Measurements from ENCODE around the gene SLX9.

SLX9 gene

DNA sequence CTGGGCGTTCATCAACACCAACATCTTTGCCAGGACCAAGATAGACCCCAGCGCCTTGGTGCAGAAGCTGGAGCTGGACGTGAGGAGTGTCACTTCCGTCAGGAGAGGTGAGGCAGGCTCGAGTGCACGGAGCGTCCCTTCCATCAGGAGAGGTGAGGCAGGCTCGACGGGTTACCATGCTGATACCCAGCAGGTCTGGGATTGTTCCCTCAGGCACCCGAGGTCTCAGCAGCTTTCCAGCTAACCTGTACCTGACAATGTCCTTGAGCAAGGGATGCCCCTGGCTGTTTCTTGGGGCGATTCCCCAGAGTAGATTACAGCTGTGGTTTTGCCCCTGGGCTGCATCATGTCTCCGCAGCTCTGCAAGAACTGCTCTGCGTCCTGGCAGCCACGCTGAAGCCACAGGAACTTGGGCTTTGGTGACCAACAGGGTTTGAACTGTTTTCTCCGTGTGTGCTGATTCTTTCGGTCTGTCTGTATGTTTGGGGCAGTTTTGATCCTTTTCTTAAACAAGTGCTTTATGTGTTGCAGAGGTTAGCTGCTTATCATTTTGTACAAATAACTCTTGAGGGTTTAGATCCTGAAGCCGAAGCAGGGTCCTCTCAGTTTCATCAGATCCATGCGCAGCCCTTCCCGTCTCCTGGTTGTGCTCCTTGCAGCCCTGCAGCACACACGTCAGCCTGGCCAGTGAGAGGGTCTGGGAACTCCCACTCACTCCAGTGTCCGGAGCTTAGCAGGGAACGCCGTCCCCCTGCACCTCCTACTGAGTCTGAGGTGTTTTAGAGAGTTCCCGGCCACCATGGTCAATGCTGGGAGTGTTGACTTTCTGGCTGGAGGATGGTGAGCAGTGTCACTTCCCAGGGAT, 4.1 kb downstream of the SLX9 start:
- DNase-seq (ENCODE audit: insufficient read length, low spot score) (no peak), FAIRE-seq (no peak)

DNA sequence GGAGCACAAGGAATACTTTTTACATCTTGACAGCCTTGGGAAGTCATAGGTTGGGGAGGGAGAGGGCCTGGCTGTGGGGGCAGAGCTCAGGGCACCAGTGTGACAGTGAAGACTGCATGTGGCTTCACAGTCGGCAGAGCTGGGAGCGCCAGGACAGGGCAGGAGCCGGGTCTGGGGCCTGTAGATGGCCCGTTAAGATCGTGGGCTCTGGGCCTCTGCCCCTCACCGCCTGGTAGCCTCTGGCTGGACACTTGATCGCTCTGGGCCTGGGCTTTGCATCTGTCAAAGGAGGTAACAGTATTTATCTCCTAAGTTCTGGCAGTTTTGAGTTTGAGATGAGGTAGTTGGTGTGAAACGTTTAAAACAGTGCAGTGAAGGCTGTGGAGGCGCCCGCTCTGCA, 4.8 kb downstream of the SLX9 start:
- DNase-seq (ENCODE audit: insufficient read length, low spot score) (no peak), FAIRE-seq (no peak)

DNA sequence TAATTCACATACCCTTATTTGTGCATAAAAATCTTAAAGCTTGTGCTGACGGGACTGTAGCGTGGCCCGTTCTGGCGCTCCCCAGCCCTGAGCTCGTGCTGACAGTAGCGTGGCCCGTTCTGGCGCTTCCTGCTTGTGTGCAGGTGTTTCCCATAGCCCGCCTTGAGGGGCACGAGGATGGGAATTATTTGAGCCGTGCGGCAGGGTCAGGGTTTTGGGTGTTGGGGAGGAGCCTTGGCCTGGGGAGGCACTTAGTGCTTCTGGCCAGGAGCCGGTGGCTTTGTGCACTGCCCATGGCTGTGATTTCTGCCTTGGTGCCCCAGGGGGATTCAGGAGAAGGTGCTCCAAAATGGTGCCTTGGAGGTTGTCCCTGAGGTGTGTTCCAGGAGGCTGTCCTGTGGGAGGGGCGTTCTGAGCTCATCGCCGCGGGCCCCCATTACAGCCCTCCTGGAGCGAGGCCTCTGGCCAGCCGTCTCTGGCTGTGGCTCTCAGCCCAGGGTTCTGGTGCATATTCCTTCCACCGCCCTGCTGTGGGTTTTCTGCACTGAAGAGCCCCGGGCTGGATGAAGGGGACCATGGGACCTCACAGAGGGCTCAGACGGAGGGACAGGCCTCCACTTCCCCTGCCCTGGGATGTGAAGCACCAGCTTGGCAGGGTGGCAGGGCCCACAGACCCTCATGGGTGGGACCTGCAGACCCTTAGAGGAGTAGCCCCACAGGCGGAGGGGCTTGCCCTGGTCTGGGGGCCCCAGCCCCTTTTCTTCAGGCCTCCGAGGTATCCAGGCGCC, 6.6 kb downstream of the SLX9 start:
- DNase-seq (ENCODE audit: insufficient read length, low spot score) (no peak), FAIRE-seq (no peak)

DNA sequence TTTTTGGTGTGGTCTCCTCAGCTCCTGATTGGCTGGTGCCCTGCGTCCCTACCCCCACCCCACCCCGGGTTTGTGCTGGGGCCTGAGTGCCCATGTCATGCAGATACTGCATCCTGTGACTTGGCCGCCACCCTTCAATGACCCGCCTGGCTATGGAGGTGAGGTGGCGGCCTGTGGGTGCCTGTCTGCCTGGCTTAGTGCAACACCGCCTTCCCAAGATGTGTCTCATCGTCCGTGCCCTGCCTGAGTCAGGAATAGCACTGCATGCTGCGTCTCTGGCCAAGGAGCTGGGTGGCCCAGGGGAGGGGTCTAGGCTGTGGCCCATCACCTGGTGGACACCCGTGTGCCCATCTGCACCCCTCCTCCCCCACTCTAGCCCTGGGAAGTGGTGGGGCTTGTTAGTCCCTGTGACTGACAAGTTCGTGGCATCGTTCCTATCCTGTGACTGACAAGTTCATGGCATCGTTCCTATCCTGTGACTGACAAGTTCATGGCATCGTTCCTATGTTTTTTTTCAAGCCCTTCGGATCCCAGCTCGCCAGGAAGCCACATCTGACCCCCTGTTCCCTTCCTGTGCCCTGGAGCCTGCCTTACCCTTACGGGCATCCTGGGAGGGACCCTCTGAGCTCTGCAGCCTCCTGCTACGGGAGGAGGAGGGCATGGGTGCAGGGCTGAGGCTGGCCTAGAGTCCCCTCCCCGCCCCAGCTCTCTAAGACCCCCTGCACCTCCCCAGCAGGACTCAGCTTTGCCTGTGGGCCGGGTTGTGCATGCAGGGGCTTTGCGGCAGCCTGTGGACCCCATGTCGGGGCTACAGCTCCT, 7.5 kb downstream of the SLX9 start:
- no peak for DNase-seq (ENCODE audit: insufficient read length, low spot score)
- FAIRE-seq = no peak

DNA sequence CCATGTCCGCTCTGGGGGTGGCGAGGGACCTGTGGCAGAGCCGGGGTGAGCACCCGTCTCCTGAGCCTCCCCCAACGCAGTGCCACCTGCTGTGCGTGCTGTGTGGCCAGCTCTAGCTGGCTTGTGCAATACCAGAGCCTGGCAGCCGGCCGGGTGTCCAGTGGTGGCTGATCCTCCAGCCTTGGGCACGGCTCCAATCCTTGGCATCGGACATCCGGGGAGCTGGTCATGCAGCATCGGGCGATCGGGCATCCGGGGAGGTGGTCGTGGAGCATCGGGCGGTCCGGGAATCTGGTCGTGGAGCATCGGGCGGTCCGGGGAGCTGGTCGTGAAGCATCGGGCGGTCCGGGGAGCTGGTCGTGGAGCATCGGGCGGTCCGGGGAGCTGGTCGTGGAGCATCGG, 8.1 kb downstream of the SLX9 start:
- DNase-seq (ENCODE audit: insufficient read length, low spot score) (no peak), FAIRE-seq (no peak)

DNA sequence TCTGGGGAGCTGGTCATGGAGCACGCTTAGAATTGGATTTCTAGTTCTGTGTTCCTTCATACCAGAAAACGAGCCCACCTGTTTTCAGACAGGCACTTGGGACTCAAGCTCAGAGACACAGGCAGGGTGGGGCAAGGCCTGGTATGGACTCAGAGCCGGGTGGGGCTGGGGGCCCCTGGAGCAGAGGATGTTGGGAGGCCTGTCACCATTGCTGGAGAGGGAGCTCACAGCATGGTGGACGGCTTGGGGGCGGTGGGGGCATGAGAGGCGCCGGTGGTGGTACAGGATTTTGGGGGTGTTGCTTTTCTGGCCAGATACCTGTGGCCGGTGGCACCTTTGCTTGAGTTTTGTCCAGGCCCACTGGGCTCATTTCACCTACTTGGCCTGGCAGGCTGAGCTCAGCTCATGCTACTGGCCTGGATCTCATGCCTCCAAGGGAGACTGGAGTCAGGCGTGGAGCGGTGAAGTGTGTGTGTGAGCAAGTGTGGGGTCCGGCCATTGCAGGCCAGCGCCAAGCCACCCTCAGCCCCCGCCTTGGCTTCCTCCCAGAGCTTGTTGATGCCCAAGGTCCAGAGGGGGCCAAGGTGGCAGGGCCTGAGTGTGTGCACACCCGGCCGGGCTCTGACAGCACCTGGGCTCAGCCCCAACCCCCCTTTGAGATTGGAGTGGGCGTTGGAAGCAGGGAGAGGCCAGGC, 8.7 kb downstream of the SLX9 start:
- DNase-seq (ENCODE audit: insufficient read length, low spot score) = no peak
- no peak for FAIRE-seq

DNA sequence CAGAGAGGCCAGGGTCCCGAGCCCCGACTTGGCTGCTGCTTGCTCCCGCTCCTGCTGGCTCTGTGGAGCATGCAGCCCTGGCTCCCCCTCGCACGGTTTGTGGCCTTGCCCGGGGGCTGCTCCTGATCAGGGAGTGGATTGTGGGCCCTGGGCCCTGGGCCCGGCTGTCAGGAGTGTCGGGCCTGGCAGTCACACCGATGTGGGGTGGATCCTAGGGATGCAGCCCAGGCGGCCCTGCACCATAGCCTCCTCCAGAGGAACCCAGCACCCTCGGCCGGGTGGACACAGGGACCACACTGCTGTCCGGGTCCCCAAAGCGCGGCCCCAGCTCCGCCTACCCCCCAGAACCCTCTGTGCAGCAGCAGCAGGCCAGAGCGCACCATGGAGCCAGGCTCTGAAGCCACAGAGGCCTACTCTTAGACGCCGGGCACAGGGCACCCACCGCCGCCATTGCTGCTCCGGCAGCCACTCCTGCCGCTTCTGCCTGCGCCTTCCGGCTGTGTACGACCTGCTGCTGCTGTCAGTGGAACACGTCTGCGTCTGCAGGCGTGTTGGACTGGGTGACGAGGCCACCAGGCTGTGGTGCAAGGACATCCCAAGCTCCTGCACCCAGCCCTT, 9.4 kb downstream of the SLX9 start:
- DNase-seq (ENCODE audit: insufficient read length, low spot score) (no peak), FAIRE-seq (no peak)

DNA sequence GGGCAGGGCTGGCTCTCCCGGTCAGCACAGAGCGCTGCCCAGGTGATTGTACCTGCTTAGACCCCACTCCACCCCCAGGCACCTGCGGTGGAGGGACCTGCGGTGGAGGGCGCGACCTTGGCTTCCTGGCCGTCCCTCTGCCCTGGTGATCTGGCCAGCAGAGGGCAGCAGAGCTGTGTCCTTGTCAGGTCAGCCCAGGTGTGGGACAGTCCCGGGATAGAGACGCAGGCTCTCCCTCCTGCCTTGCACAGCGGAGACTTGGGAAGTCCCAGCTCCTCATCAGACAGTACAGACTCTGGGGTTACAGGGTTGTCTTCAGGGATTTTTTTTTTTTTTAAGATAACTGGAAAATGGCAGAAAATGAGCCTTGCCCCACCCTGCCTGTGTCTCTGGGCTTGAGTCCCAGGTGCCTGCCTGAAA, 10.0 kb downstream of the SLX9 start:
- peak; percentile 94 for FAIRE-seq
- peak; percentile 95 for DNase-seq (ENCODE audit: insufficient read length, low spot score)

DNA sequence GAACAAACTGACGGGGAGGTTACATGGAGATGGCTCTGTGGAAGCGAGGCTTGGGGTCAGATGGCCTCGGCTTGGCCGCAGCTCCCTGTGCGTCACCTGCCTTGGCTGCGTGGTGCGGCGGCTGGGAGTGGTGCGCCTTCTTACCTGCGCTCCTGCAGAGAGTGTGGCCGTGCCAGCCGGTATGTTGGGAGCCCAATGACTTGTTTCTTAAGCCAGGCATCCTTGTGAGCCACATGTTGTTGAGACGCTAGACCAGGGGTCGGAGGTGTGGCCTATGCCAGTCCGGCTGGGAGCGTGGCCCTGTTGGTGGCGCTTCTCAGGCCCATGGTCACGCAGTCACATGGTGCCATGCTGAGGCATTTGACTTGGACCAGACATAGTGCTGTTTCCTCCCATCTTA, 10.5 kb downstream of the SLX9 start:
- DNase-seq (ENCODE audit: insufficient read length, low spot score) (no peak), FAIRE-seq (no peak)

DNA sequence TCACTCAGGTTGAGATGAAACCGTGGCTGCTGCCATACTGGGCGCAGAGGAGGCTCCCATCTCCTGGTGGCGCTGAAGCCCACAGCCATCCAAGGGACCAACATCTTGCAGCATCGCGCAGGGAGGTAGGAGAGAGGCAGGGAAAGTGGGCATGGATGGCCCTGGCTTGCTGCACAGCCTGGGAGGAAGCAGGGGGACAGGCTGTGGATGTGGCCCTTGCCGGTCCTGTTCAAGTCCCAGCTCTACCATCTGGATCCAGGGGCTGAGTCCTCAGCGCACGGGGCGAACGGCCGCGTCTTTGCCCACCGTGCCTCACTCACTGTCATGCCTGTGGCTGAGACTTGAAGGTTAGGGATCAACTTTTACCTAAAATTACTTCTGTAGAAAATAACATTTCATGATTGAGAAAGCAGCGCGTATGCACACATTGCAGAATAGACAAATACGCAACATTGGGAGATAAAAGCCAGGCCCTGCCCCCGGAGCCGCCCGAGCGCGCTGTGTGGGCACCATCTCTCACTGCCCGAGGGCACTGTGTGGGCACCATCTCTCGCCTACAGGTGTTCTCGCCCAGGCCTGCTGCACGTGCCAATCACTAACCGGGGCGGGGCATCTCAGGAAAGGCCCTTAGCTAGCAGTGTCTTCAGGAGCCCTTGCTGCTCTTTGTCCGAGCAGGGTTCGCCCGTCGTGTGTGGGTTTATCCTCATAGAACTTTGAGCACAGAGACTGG, 11.5 kb downstream of the SLX9 start:
- no peak for FAIRE-seq
- no peak for DNase-seq (ENCODE audit: insufficient read length, low spot score)

DNA sequence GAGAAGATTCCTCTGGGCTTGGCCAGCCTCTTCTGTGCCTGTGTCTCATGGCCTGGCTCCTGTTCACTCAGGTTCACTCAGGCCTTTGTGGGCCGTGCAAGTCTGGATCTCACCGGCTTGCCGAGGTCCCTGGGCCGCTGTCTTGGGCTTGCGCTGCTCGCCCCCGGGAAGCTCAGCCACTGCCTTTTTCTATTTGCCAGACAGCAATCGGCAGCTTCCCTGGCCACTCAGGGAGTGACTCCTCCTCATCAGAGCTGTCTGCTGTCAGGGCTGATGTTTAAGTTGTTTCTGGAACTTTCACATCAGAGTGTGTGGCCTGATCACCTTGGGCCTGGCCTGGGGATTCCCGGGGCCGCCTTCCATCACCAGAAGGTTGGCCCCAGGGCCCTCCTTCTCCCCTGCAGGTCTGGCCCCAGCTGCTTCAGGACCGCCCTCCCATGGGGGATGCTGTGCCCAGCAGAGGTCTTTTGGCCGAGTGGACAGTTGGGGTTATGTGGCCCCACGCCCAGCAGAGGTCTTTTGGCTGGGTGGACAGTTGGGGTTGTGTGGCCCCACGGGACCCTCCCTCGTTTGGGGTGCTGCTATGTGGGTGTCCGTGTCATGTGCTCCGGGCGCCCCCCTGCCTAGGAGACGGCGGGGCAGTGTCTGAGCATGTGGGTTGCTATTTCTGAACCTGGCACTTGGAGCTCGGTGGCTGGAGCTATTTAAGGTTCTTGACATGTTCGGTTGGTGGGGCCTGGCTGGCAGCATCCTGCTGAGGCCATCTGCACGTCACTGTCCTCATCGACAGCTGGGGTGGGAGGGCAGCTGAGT, 12.5 kb downstream of the SLX9 start:
- FAIRE-seq (no peak), DNase-seq (ENCODE audit: insufficient read length, low spot score) (no peak)

DNA sequence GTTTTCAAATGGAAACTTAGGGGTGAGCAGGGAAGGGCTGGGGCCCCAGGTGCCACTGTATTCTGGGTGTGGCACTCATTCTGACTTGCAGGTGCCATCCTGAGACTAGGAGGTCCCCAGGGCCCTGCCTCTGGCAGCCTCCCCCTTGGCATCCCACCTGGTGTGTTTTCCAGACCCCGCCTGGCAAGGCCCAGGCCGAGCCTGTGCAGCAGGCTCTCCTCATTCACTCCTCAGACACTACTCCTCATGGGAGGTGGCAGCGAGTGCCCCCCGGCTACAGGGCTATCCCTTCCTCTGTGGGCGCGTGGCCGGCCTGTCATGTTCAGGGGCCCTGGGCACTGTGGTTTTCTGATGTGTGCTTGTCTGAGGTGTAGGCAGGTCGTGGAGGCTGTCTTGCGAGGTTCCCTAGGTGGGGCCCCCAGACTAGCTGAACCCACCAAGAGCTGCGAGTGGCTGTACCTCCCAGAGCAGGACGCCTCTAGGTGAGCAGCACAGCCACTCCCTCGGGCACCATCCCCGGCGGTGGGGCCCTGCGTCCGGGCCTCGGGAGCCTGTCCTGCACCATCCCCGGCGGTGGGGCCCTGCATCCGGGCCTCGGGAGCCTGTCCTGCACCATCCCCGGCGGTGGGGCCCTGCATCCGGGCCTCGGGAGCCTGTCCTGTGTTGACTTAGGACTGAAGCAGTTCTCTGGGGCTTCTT, 13.2 kb downstream of the SLX9 start:
- FAIRE-seq (no peak), DNase-seq (ENCODE audit: insufficient read length, low spot score) (no peak)

DNA sequence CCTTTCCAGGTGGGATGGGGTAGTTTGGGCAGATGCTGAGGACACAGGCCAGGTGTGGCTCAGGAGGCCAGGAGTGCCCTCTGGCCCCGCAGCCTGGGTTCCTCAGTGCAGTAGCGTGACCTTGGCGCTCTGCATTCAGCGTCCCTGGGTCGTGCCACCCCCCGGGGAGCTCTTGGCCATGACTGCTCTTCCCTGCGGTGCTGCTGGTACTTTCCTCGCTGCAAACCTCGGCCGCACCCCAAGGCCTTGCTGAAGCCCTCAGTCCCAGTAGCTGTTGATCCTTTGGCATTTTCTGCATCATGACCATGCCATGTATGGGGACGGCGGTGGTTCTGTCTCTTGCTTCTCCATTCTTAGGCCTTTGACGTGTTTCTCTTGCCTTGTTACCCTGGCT, 13.8 kb downstream of the SLX9 start:
- FAIRE-seq (no peak), DNase-seq (ENCODE audit: insufficient read length, low spot score) (no peak)

DNA sequence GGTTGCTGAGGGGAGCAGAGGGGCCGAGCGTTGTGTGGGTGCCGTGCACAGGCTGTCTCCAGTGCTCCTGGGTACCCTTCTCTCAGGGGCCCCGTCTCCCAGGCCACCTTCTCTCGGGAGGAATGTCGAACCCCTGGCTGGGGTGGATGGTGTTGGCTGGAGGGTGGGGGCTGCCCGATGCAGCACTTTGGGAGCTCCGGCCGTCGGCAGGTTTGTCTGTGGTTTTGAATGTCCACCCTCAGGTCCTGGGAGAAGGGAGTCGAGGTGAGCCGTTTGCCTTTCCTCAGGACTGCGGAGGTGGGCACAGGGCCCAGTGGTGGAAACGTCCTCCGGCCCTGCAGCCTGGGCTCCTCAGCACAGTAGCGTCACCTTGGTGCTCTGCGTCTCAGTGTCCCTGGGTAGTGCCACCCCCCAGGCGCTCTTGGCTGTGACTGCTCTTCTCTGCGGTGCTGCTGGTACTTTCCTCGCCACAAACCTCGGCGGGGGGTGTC, 14.5 kb downstream of the SLX9 start:
- FAIRE-seq (no peak), DNase-seq (ENCODE audit: insufficient read length, low spot score) (no peak)

DNA sequence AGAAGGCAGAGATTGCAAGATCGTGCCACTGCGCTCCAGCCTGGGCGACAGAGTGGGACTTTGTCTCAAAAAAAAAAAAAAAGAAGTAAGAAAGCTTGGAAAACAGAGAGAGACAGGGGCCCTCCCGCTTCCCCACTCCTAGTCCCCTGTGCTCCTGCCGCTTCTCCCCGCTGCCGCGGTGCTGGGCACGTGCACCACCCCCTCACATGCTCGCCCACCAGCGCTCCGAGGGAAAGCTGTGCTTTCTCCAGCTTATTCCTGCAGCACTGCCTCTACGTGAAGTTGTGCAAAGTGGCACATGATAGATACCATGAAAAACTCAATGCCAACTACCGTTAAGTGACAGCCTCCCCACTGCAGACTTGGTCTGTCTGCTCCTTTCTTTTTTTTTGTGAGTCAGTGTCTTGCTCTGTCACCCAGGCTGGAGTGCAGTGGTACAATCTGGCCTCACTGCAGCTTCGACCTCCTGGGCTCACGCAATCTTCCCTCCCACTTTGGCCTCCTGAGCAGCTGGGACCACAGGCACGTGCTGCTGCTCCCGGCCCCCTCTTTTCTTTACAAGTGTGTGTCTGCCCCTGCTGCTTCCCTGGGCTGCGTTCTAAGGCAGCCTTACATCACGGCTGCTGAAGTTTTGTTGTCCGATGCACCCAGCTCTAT, 15.4 kb downstream of the SLX9 start:
- no peak for DNase-seq (ENCODE audit: insufficient read length, low spot score)
- no peak for FAIRE-seq

DNA sequence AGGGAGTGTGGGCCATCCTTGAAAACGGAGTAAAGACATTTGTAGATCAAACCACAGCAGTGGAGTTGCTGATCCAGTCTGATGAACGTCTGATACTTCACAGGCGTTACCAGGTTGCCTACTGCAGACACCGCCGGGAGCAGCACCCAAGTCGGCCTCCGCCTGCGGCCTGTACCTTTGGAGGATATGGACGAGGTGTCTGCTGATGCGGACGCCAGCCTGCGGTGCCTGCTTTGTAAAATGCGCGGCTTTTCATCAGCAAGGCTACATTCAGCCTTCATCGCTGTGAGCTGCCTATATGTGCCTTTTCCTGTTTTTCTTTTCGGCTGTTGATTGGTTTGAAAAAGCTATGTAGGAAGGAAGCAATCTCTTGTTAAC, 16.0 kb downstream of the SLX9 start:
- FAIRE-seq (no peak), DNase-seq (ENCODE audit: insufficient read length, low spot score) (no peak)

DNA sequence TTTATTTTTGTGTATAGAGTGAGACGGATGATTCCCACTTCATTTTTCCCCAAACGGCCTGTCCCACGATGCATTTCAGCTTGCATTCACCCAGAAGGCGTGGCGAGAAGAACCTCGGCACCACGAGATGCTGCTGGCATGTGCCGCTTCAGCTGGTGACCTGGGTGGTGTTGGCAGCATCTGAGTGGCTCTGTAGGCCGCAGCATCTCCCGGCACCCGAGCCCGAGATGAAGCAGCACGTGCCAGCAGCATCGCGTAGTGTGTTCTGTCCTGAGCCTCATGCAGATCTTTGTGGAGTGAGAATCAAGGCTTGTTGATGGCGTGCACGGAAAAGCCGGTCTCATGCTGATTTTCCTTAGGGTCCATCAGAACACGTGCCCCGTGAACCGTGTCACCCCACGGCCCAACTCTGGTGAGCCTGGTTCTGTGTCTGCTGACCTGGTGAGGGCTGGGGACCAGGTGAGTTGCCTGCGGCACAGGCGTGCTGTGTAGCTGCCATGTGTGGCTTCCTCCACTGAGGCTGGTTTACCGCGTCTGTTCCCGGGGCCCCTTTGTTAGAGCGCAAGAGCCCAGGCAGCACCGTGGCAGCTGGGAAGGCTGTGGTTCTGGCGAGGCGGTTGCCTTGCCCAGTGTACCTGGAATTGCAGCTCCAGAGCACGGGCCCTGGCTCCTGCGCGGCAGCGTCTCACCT, 16.7 kb downstream of the SLX9 start:
- DNase-seq (ENCODE audit: insufficient read length, low spot score) (no peak), FAIRE-seq (no peak)

Data from GM19239 (cell line).